HG02678 (cell line): ENCODE results near the gene SPATA1.
"Not testable (repeated sequence)": the region's sequence is repeated elsewhere in the genome, so short reads cannot be mapped to it uniquely, and the experiment has no call there.

Source experiments
- ATAC-seq: cut with Tn5 transposase; IDR thresholded peaks from one replicate; pipeline ENCODE4 v1.9.1; 2021; ENCODE audit warnings: mild to moderate bottlenecking, moderate library complexity; ENCODE audit not compliant: unreplicated experiment

Gene SPATA1

DNA sequence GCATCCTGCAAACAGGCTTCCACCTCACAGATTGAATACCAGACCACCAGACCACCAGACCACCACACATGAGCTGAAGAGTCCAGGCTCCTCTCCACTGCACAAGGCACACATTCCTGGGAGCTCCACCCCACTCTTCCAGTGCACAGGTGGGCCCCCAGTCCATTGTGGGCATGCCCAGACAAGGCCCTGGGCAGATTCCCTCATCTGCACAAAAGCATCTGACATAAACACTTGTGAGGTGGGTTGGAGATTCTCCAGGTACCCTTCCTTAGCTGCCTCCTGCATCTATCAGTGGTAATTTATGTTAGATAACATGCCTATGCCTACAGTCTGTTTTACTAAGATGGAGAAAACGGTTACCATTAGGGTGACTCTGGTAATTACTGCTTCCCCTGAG is 79.6 kb downstream of the SPATA1 start:
- no peak for ATAC-seq

DNA sequence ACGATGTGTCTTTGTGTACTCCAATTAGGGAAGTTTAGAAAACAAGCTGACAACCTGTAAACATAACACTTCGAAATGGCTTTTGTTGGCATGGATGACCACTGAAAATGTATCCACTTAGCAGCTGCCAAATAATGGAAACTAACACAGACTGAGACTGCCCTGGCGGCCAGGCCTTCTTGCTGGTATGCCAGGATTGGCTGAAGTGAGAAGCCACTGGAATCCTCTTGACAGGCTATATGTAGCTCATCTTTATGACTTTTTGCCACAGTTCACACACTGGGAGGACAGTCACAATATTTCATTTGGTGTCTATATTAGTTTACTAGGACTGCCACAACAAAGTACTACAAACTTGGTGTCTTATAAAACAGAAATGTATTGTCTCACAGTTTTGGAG is 80.9 kb downstream of the SPATA1 start:
- ATAC-seq: no peak

GRCh38 chr1:84594959-84595358 is 88.8 kb downstream of the SPATA1 start:
- ATAC-seq: not testable (repeated sequence)

- ATAC-seq: no peak
Measured at GRCh38 chr1:84597011-84597410, 90.8 kb downstream of the SPATA1 start.

DNA sequence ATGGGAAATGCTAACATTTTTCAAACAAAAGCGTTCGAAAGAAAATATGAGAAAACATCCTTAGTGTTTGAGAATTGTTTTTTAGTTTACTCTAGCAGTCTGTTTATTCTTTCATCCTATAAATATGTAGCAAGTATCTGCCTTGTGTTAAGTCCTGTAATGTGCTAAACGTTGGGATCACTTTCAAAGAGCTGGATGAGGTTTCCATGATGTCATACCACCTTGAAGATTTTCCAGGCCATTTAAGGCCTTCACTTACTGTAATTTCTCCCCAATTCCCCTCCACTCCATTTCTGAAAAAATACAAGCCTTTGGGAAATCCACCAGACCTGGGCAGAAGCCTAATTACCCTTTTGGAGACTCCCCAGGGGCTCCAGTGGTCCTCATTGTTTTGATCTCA is 92.2 kb downstream of the SPATA1 start:
- no peak for ATAC-seq

DNA sequence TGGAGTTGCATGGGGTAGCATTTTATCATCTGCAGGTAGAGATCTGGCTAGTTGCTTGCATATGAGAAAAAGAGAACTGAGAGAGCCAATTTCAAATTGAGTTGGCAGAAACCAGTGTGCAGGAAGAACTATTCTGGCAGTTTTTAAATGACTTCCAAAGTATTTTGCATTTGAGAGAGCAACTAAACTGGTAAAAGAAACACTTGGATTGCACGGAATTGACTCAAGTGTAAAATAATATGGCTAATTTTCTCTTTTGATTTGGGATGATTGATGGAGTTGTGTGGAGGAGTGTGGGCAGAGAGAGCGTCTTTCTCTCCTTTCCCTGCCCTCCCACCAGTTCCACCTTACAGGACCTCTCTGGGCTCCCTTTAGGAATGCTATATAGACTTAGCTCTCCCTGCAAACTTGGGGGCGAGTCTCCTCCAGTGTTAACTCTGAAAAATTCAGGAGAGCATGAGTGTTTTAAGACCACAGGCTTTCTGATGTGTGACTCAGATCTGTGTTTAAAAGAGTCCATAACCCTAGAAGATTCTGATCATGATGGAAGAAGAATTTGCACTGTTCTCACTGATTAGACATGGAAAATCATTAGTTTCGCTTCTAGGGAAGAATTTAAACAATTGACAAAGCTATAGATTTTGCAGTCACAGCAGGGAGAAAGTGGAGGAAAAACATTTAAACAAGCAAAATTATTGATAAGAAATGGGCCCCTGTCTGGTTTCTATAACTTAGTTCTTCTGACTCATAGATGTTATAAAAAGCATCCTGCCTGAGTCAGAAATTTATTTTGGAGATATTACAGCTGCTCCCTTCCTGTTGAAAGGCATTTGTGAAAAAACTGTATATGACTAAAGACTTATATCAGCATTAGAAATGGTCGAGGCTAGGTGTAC is 92.9 kb downstream of the SPATA1 start:
- ATAC-seq: peak; percentile 78

DNA sequence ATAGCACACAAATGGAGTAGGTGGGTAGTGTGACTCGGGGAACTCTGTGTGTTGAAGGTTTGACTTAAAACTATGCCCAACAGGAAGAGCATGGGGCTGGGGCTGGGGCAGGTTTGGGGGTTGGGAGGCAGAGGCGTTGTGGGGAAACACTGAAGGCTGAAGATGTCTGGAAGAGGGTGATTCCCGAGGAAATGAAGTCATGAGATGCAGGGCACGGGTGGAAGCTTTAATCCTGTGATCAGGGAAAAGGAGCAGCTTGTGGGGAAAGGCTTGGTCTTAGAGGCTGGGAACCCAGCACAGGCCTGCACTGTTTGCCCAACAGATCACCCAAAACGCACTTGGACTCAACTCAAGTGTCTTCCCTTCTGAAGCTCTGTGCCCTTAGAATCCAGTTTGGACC is 94.6 kb downstream of the SPATA1 start:
- ATAC-seq: no peak

DNA sequence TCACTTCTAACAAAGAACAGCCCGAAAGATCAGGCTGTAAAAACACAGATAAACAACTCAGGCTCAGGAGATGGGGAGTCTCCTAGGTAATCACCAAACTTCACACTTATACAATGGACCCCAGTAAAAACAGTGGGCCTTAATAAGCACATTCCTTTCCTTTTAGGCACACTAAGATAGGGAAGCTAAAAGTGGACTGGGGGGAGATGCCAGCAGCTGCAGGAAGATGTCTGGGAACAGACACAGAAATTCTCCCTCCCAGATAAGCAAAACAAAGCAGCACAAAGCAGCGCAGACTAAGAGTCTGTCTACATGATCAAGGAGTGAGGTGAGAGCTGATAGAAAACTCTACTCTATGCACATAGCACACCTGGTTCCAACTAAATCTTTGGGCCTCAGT is 97.0 kb downstream of the SPATA1 start:
- no peak for ATAC-seq

GRCh38 chr1:84603941-84604830 is 98.0 kb downstream of the SPATA1 start:
- ATAC-seq: no peak

DNA sequence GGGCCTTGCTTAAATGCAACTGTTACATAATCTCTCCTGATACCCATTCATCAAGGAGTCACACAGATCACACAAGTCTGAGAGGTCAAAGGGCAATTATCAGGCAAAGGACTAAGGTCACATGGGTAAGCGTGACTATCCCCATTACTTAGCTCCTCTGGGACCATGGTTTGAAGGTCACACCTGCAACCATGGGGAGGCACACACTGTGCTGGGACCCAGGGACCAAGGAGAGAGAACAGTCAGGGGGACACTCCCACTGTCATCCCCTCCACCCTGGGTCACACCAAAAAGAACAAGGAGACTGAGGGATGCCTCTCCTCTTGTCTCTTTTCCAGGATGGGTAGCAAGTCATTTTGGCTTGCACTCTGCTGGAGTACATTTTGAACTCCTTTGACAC is 99.0 kb downstream of the SPATA1 start:
- ATAC-seq: no peak

DNA sequence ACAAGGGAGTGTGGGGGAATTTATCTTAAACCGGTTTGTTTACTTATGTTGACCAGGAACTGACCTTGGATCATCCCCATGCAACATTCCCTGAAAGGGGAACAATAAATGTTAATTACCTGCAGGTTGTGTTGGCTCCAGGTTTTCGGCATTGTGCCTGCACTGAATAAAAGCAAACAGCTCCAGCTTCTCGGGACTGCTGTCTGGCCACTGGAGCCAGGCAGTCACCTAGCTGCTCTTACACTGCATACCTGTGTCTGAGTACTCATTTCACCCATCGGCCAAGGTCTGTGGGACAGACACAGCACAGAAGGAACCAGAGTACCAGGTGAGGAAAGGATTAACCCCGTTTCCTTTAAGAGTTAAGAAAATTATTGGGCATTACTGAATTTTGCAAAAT is 100.8 kb downstream of the SPATA1 start:
- ATAC-seq: no peak

- ATAC-seq: no peak
Measured at GRCh38 chr1:84611091-84611490, 104.9 kb downstream of the SPATA1 start.

DNA sequence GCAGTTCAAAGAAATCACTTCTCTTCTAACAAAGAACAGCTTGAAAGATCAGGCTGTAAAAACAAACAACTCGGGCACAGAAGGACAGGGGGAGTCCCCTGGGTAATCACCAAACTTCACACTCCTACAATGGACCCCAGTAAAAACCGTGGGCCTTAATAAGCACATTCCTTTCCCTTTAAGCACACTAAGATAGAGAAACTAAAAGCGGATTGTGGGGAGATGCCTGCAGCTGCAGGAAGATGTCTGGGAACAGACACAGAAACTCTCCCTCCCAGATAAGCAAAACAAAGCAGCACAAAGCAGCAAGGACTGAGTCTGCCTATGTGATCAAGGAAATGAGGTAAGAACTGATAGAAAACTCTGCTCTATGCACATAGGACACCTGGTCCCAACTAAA is 105.6 kb downstream of the SPATA1 start:
- ATAC-seq: no peak

GRCh38 chr1:84613026-84613425 is 106.8 kb downstream of the SPATA1 start:
- no peak for ATAC-seq

GRCh38 chr1:84613887-84614286 is 107.7 kb downstream of the SPATA1 start:
- no peak for ATAC-seq

- no peak for ATAC-seq
Measured at GRCh38 chr1:84615790-84616189, 109.6 kb downstream of the SPATA1 start.
